ENCODE measurements around the gene FAM167B. TPM values are rescaled to one million over a fixed set of nuclear protein-coding genes. Genes with fewer than 3 reads are reported as not detected.

The FAM167B gene
- total RNA-seq, 1 experiment from 2014 or later, result 1.3 TPM

DNA sequence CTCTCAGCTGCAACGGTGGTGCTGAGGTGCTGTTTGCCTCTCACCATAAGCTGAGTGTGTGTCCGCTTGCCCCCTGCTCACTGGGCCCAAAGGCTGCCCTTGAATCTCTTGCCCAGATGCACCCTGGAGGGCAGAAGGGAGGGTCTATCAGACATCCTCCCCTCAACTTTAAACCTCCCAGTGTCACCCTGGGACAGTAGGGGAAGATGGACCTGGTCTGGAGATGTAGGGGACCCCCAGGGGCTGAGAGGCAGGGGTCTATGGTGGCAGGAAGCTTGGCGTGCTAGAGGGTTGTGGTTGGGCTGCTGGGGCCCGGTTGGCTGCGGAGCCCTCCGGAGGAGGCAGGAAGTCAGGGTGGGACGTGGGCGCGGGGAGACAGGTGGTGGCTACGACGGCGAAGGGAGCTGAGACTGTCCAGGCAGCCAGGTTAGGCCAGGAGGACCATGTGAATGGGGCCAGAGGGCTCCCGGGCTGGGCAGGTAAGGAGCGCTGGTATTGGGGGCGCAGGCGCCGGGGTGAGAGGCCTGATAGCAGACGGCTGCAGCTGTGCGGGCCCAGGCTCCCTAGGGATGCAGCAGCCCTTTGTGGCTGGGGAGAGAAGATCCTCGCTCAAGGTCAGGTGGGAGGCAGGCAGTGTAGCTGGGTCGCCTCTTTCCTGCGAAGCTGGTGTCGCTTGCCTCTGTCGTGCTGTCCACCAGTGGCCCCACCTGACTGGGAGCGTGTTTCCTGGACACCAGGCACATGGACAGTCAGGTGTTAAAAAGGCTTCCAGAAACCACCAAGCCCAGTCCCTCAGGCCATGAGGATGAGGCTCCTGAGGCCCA, 4.1 kb downstream of the FAM167B start, which contains the start of gene LCK:
Gene LCK (plus strand): TSS at position 373 of the 824 bp plus-strand sequence. CDS start 23,065 bp downstream, outside the sequence.
- Histone ChIP-seq H3K9ac (ENCODE audit: low read length) (no peak within 1 kb of the TSS), H3K4me1 (ENCODE audit: insufficient read depth, low read length) (peaks cover 16% of the 10 kb centered on the region; the same call in 1 of the 2 replicates), H3K27me3 (ENCODE audit: low read length) (no peaks in the 10 kb centered on the region), H3F3A (ENCODE audit: low read length, unreplicated experiment) (no peaks in the 10 kb centered on the region), H3K36me3 (ENCODE audit: low read depth, low read length) (no peaks in the 10 kb centered on the region), H2AFZ (ENCODE audit: low read length) (no peak within 1 kb of the TSS), H3K4me2 (ENCODE audit: low read length) (no peak within 1 kb of the TSS), H3K4me3 (ENCODE audit: low read length) (no peak within 1 kb of the TSS), H4K20me1 (ENCODE audit: low read length) (no peaks in the 10 kb centered on the region), H3K27ac (ENCODE audit: low read length) (no peak within 1 kb of the TSS), H3K79me2 (ENCODE audit: low read length) (no peaks in the 10 kb centered on the region), H3K9me2 (replicated peaks; ENCODE audit: low read length) (no peaks in the 10 kb centered on the region), H3K9me3 (ENCODE audit: low read length) (no peaks in the 10 kb centered on the region)
- TF ChIP-seq, protein P1, sequence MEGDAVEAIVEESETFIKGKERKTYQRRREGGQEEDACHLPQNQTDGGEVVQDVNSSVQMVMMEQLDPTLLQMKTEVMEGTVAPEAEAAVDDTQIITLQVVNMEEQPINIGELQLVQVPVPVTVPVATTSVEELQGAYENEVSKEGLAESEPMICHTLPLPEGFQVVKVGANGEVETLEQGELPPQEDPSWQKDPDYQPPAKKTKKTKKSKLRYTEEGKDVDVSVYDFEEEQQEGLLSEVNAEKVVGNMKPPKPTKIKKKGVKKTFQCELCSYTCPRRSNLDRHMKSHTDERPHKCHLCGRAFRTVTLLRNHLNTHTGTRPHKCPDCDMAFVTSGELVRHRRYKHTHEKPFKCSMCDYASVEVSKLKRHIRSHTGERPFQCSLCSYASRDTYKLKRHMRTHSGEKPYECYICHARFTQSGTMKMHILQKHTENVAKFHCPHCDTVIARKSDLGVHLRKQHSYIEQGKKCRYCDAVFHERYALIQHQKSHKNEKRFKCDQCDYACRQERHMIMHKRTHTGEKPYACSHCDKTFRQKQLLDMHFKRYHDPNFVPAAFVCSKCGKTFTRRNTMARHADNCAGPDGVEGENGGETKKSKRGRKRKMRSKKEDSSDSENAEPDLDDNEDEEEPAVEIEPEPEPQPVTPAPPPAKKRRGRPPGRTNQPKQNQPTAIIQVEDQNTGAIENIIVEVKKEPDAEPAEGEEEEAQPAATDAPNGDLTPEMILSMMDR (conservative IDR thresholded peaks at IDR 0.05; ENCODE audit: low read depth, low read length), result no peak
- TF ChIP-seq EZH2phosphoT487 (IDR thresholded peaks at IDR 0.05; ENCODE audit: borderline replicate concordance, low read length) (no peak), EZH2 (IDR thresholded peaks at IDR 0.05; ENCODE audit: low read length, unreplicated experiment) (no peak)
- ChIA-PET CTCF (no interaction called here), POLR2A (ENCODE audit: unreplicated experiment) (no interaction called here)
- DNase-seq, result no peak
- ATAC-seq, result no peak
- intact Hi-C loops (cut with micrococcal nuclease), result no loop called here
- BruUV-seq (replicated peaks), result no TSS peak

DNA sequence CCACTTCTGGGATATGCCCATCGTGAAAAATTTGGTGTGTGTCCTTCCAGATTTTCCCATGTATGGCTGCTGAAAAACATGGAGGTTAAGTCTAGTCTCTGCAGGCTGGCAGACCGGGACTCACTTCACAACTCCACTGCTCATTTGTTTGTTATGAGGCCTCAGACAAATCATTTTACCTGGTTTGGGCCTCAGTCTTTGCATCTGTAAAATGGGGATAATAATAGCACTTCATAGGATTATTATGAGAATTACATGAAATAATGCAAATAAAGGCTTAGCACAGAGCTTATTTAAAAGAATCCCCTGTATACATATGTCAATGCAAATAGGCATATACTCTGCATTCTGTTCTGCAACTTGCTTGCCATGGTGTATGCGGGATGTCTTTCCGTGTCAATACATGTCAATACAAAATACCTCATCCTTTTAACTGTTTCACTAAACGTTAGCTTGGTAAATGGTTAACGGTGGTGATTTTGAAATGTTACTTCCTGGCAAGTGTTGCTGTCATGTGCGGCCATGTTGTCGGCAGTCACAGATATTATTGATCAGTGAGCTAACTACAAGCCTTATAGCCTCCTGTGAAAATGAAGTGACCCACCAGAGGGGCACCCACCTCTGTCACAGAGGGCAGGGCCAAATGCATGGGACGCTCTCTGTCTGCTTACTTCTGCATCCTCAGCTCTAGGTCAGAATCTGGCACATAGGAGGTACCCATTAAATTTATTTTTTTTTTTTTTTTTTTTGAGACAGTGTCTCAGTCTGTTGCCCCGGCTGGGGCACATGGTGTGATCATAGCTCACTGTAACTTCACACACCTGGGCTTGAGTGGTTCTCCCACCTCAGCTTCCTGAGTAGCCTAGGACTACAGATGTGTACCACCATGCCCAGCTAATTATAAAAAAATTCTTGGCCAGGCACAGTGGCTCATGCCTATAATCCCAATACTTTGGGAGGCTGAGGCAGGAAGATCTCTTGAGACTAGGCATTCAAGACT, 8.3 kb downstream of the FAM167B start:
- Histone ChIP-seq H2AFZ (ENCODE audit: low read length) (no peak overlapping the region), H3K9me2 (replicated peaks; ENCODE audit: low read length) (no peaks in the 10 kb centered on the region), H3K4me2 (ENCODE audit: low read length) (no peak overlapping the region), H3K36me3 (ENCODE audit: low read depth, low read length) (no peaks in the 10 kb centered on the region), H4K20me1 (ENCODE audit: low read length) (no peaks in the 10 kb centered on the region), H3F3A (ENCODE audit: low read length, unreplicated experiment) (no peaks in the 10 kb centered on the region), H3K9ac (ENCODE audit: low read length) (no peak overlapping the region), H3K27me3 (ENCODE audit: low read length) (no peaks in the 10 kb centered on the region), H3K27ac (ENCODE audit: low read length) (no peak overlapping the region), H3K79me2 (ENCODE audit: low read length) (no peaks in the 10 kb centered on the region), H3K4me1 (ENCODE audit: insufficient read depth, low read length) (no peaks in the 10 kb centered on the region), H3K4me3 (ENCODE audit: low read length) (no peak overlapping the region), H3K9me3 (ENCODE audit: low read length) (no peaks in the 10 kb centered on the region)
- ATAC-seq (no peak), DNase-seq (no peak)
- TF ChIP-seq, protein P1 (conservative IDR thresholded peaks at IDR 0.05; ENCODE audit: low read depth, low read length), result no peak
- TF ChIP-seq EZH2phosphoT487 (IDR thresholded peaks at IDR 0.05; ENCODE audit: borderline replicate concordance, low read length), result no peak
- BruUV-seq (replicated peaks), result no TSS peak
- ChIA-PET POLR2A (ENCODE audit: unreplicated experiment) (interaction anchor here (0.6 kb wide), 1 partner anchor 39 kb away, joined by 3 read pairs; no protein-coding TSS in a partner anchor), CTCF (no interaction called here)
- intact Hi-C loops (cut with micrococcal nuclease), result no loop called here
